Keratinocyte (primary cell): Measurements from ENCODE around the gene PER2.

Experiments used
- CTCF ChIP-seq, 3 experiments: IDR thresholded peaks in 1 of 3; conservative IDR thresholded peaks in 1 of 3; optimal IDR thresholded peaks in 1 of 3; 2 replicates in 2 of 3; 3 replicates in 1 of 3; pipeline versions ENCODE3 to v1.5.1; 2011; ENCODE audit warnings: low read length in 3 of 3, mild to moderate bottlenecking in 3 of 3, moderate library complexity in 2 of 3, control low read depth in 1 of 3, inconsistent platforms in 1 of 3; ENCODE audit not compliant: insufficient read depth in 2 of 3; ENCODE audit errors: extremely low read depth in 1 of 3
- EZH2 ChIP-seq: IDR thresholded peaks from one replicate; pipeline ENCODE4 v1.6.1; 2012; ENCODE audit warnings: inconsistent platforms, mild to moderate bottlenecking, low read length, moderate library complexity

- TF ChIP-seq CTCF (optimal IDR thresholded peaks at IDR 0.05 in 1 of 3, IDR thresholded peaks at IDR 0.05 in 1 of 3, conservative IDR thresholded peaks at IDR 0.05 in 1 of 3; ENCODE audit: extremely low read depth in 1 of 3, insufficient read depth in 2 of 3, low read length in 3 of 3) (no peak), EZH2 (no peak)
Observed at GRCh38 chr2:238257786-238258700, 30.4 kb downstream of the PER2 start.
